Nephron progenitor cell (in vitro differentiated cells): ENCODE results near the gene NDOR1.

ENCODE experiments used
- DNase-seq: peaks from one replicate; pipeline ENCODE4 v3.0.0; 2021
- H3K27ac Mint-ChIP-seq: 2 replicates; pipeline ENCODE4 v1.8.0; 2021; ENCODE audit warnings: mild to moderate bottlenecking, moderate library complexity, mixed read lengths
- H3K27me3 Mint-ChIP-seq: 2 replicates; pipeline ENCODE4 v1.8.0; 2021; ENCODE audit warnings: mild to moderate bottlenecking, low read depth, mixed read lengths; ENCODE audit not compliant: poor library complexity
- H3K36me3 Mint-ChIP-seq: 2 replicates; pipeline ENCODE4 v1.8.0; 2021; ENCODE audit warnings: low read depth, mixed read lengths
- H3K4me1 Mint-ChIP-seq: 2 replicates; pipeline ENCODE4 v1.8.0; 2021; ENCODE audit warnings: mixed read lengths
- H3K4me3 Mint-ChIP-seq: 2 replicates; pipeline ENCODE4 v1.8.0; 2021; ENCODE audit warnings: mild to moderate bottlenecking, moderate library complexity, mixed read lengths
- H3K9me3 Mint-ChIP-seq: 2 replicates; pipeline ENCODE4 v1.8.0; 2021; ENCODE audit warnings: mild to moderate bottlenecking, moderate library complexity, mixed read lengths
- CTCF ChIP-seq: fragments of 200-600 bp; sonication (generic); IDR thresholded peaks from 2 replicates; pipeline ENCODE4 v1.5.0; 2021; ENCODE audit warnings: antibody characterized with exemption

The NDOR1 gene

GRCh38 chr9:137243626-137244485, 38.4 kb downstream of the NDOR1 start:
- Mint-ChIP-seq H3K27ac (peak overlapping the region; percentile 22), H3K27me3 (peaks cover 10% of the 10 kb centered on the region), H3K4me1 (peaks cover 53% of the 10 kb centered on the region), H3K36me3 (peaks cover 15% of the 10 kb centered on the region), H3K4me3 (peak overlapping the region; percentile 89), H3K9me3 (no peaks in the 10 kb centered on the region)
- no peak for TF ChIP-seq CTCF
- DNase-seq = no peak

- DNase-seq = no peak
- no peaks in the 10 kb centered on the region for H3K9me3 Mint-ChIP-seq
- peaks cover 10% of the 10 kb centered on the region for H3K27me3 Mint-ChIP-seq
- H3K36me3 Mint-ChIP-seq = peaks cover 15% of the 10 kb centered on the region
- H3K4me1 Mint-ChIP-seq = peaks cover 50% of the 10 kb centered on the region
- no peak overlapping the region for H3K4me3 Mint-ChIP-seq
- TF ChIP-seq CTCF = no peak
- H3K27ac Mint-ChIP-seq = peak overlapping the region; percentile 22
Measured at GRCh38 chr9:137244486-137245449, 39.3 kb downstream of the NDOR1 start.

GRCh38 chr9:137245450-137246421, 40.2 kb downstream of the NDOR1 start:
- Mint-ChIP-seq H3K9me3 (no peaks in the 10 kb centered on the region), H3K27me3 (peaks cover 10% of the 10 kb centered on the region), H3K4me1 (peaks cover 54% of the 10 kb centered on the region), H3K36me3 (peaks cover 15% of the 10 kb centered on the region), H3K27ac (no peak overlapping the region), H3K4me3 (no peak overlapping the region)
- DNase-seq = no peak
- no peak for TF ChIP-seq CTCF

- TF ChIP-seq CTCF = no peak
Measured at GRCh38 chr9:137247135-137247915, 41.8 kb downstream of the NDOR1 start.

GRCh38 chr9:137247916-137248175, 42.3 kb downstream of the NDOR1 start:
- no peak overlapping the region for H3K4me3 Mint-ChIP-seq
- TF ChIP-seq CTCF = no peak

More at GRCh38 chr9:137247135-137247915, 41.8 kb downstream of the NDOR1 start:
- no peak for DNase-seq
- no peaks in the 10 kb centered on the region for H3K9me3 Mint-ChIP-seq
- no peak overlapping the region for H3K4me3 Mint-ChIP-seq
- peaks cover 60% of the 10 kb centered on the region for H3K4me1 Mint-ChIP-seq
- H3K27me3 Mint-ChIP-seq = peaks cover 10% of the 10 kb centered on the region
- H3K36me3 Mint-ChIP-seq = peaks cover 12% of the 10 kb centered on the region
- H3K27ac Mint-ChIP-seq = no peak overlapping the region

More at GRCh38 chr9:137247916-137248175, 42.3 kb downstream of the NDOR1 start:
- peaks cover 10% of the 10 kb centered on the region for H3K27me3 Mint-ChIP-seq
- H3K4me1 Mint-ChIP-seq = peaks cover 55% of the 10 kb centered on the region
- DNase-seq = no peak
- no peak overlapping the region for H3K27ac Mint-ChIP-seq
- peaks cover 7% of the 10 kb centered on the region for H3K36me3 Mint-ChIP-seq
- H3K9me3 Mint-ChIP-seq = no peaks in the 10 kb centered on the region
